GM23338 (cell line): ENCODE measurements around the gene SLC52A1. TPM values are rescaled to one million over a fixed set of nuclear protein-coding genes. Genes with fewer than 3 reads are reported as not detected.

Experiments
- ATAC-seq: fragments of 200-7000 bp; cut with Tn5 transposase; 3 replicates; pipeline ENCODE4 v1.9.1; 2020
- DNase-seq: peaks from one replicate; pipeline ENCODE4 v3.0.0-alpha.2; 2015; ENCODE audit warnings: low spot score
- H2AFZ ChIP-seq: fragments of 200-600 bp; sonication (generic); 2 replicates; pipeline ENCODE4 v1.8.0; 2016; ENCODE audit warnings: antibody characterized with exemption, mild to moderate bottlenecking, moderate library complexity
- H3F3A ChIP-seq: fragments of 200-600 bp; sonication (generic); replicated peaks from 2 replicates; pipeline ENCODE4 v1.8.0; 2017; ENCODE audit warnings: antibody characterized with exemption, mixed run types, low read depth
- H3K27ac ChIP-seq: fragments of 200-600 bp; sonication (generic); 2 replicates; pipeline ENCODE4 v1.6.1; 2016; ENCODE audit warnings: low read depth
- H3K27me3 ChIP-seq: fragments of 200-600 bp; sonication (generic); 2 replicates; pipeline ENCODE4 v1.8.0; 2016; ENCODE audit warnings: mild to moderate bottlenecking, mixed run types, moderate library complexity; ENCODE audit not compliant: insufficient read depth
- H3K36me3 ChIP-seq: fragments of 200-600 bp; sonication (generic); 2 replicates; pipeline ENCODE4 v1.8.0; 2016; ENCODE audit warnings: mild to moderate bottlenecking; ENCODE audit not compliant: insufficient read depth
- H3K4me1 ChIP-seq: fragments of 200-600 bp; sonication (generic); 2 replicates; pipeline ENCODE4 v1.8.0; 2016; ENCODE audit warnings: mild to moderate bottlenecking, moderate library complexity; ENCODE audit not compliant: insufficient read depth
- H3K4me2 ChIP-seq: fragments of 200-600 bp; sonication (generic); 2 replicates; pipeline ENCODE4 v1.7.1; 2017; ENCODE audit warnings: mixed run types
- H3K4me3 ChIP-seq: fragments of 200-600 bp; sonication (generic); 2 replicates; pipeline ENCODE4 v1.6.1; 2016; ENCODE audit warnings: mixed run types
- H3K79me2 ChIP-seq: fragments of 200-600 bp; sonication (generic); replicated peaks from 2 replicates; pipeline ENCODE4 v1.8.0; 2017; ENCODE audit warnings: mild to moderate bottlenecking; ENCODE audit not compliant: insufficient read depth
- H3K9me2 ChIP-seq: fragments of 200-600 bp; sonication (generic); 2 replicates; pipeline ENCODE4 v1.8.0; 2017; ENCODE audit not compliant: insufficient read depth
- H4K20me1 ChIP-seq: fragments of 200-600 bp; sonication (generic); replicated peaks from 2 replicates; pipeline ENCODE4 v1.8.0; 2017; ENCODE audit warnings: mild to moderate bottlenecking; ENCODE audit not compliant: insufficient read depth
- H3K27ac Mint-ChIP-seq: 2 replicates; pipeline ENCODE4 v1.8.0; 2020; ENCODE audit warnings: inconsistent platforms, mild to moderate bottlenecking, moderate library complexity, mixed read lengths
- H3K27me3 Mint-ChIP-seq: 3 replicates; pipeline ENCODE4 v1.8.0; 2022; ENCODE audit warnings: low read depth, mild to moderate bottlenecking, moderate library complexity, mixed read lengths, inconsistent platforms; ENCODE audit not compliant: insufficient read depth, poor library complexity
- H3K36me3 Mint-ChIP-seq: 3 replicates; pipeline ENCODE4 v1.8.0; 2021; ENCODE audit warnings: low read depth, mild to moderate bottlenecking, inconsistent platforms, moderate library complexity, mixed read lengths
- H3K4me1 Mint-ChIP-seq: 3 replicates; pipeline ENCODE4 v1.8.0; 2020; ENCODE audit warnings: mild to moderate bottlenecking, inconsistent platforms, mixed read lengths
- H3K4me3 Mint-ChIP-seq: 3 replicates; pipeline ENCODE4 v1.8.0; 2021; ENCODE audit warnings: moderate library complexity, mild to moderate bottlenecking, inconsistent platforms, mixed read lengths
- H3K9me3 Mint-ChIP-seq: 3 replicates; pipeline ENCODE4 v1.8.0; 2020; ENCODE audit warnings: moderate library complexity, mild to moderate bottlenecking, inconsistent platforms, mixed read lengths
- CREB1 ChIP-seq: fragments of 250-450 bp; sonication (Bioruptor Pico); IDR thresholded peaks from 2 replicates; pipeline ENCODE4 v1.5.0; 2020; ENCODE audit warnings: low read depth, mild to moderate bottlenecking, moderate library complexity
- CTCF ChIP-seq, 2 experiments: fragments of 200-600 bp in 1 of 2; sonication (generic) in 1 of 2; conservative IDR thresholded peaks; 2 replicates each; pipeline versions ENCODE4 v1.5.1 to v1.6.1; 2016 to 2017; ENCODE audit warnings: antibody characterized with exemption in 2 of 2, low read depth in 2 of 2, mild to moderate bottlenecking in 2 of 2, moderate library complexity in 1 of 2
- ETS1 ChIP-seq: IDR thresholded peaks from 2 replicates; pipeline ENCODE4 v1.6.1; 2016; ENCODE audit warnings: antibody characterized with exemption
- EZH2 ChIP-seq: fragments of 200-600 bp; sonication (generic); IDR thresholded peaks from one replicate; pipeline ENCODE4 v1.8.0; 2017; ENCODE audit warnings: antibody characterized with exemption, mild to moderate bottlenecking, low read depth; ENCODE audit not compliant: unreplicated experiment
- EZH2phosphoT487 ChIP-seq: fragments of 200-600 bp; sonication (generic); IDR thresholded peaks from one replicate; pipeline ENCODE4 v1.8.1; 2018; ENCODE audit warnings: antibody characterized with exemption; ENCODE audit not compliant: unreplicated experiment
- JUNB ChIP-seq: IDR thresholded peaks from one replicate; pipeline ENCODE4 v1.6.1; 2016; ENCODE audit warnings: antibody characterized with exemption; ENCODE audit not compliant: unreplicated experiment
- NANOG ChIP-seq: IDR thresholded peaks from 2 replicates; pipeline ENCODE4 v1.6.1; 2016; ENCODE audit warnings: antibody characterized with exemption, borderline replicate concordance
- POLR2AphosphoS5 ChIP-seq: IDR thresholded peaks from 2 replicates; pipeline ENCODE4 v1.6.1; 2016; ENCODE audit warnings: antibody characterized with exemption, low read depth
- REST ChIP-seq: IDR thresholded peaks from one replicate; pipeline ENCODE4 v1.6.1; 2018; ENCODE audit warnings: antibody characterized with exemption; ENCODE audit not compliant: unreplicated experiment
- STAT1 ChIP-seq: IDR thresholded peaks from one replicate; pipeline ENCODE4 v1.6.1; 2016; ENCODE audit warnings: antibody characterized with exemption; ENCODE audit not compliant: unreplicated experiment
- ZNF114 ChIP-seq: fragments of 250-450 bp; sonication (Bioruptor Pico); IDR thresholded peaks from 2 replicates; pipeline ENCODE4 v1.5.0; 2020; ENCODE audit warnings: mild to moderate bottlenecking, moderate library complexity
- ZNF331 ChIP-seq: fragments of 250-450 bp; sonication (Bioruptor Pico); IDR thresholded peaks from 2 replicates; pipeline ENCODE4 v1.5.0; 2020; ENCODE audit warnings: low read depth, mild to moderate bottlenecking, moderate library complexity
- ZNF462 ChIP-seq: fragments of 250-450 bp; sonication (Bioruptor Pico); IDR thresholded peaks from 2 replicates; pipeline ENCODE4 v1.5.0; 2020; ENCODE audit warnings: mild to moderate bottlenecking, moderate library complexity
- polyA plus RNA-seq: library from polyadenylated mRNA; unstranded; fragments of >200 nt; fragmentation: Nextera tagmentation; extraction: Ambion mirVana; gene quantifications from 2 replicates; pipeline ENCODE4 v1.2.1, GENCODE V29; 2016
- total RNA-seq: library from RNA; depleted of rRNA; stranded (reverse); fragments of >200 nt; shearing (Covaris generic); gene quantifications from 2 replicates; pipeline ENCODE4 v1.2.3, GENCODE V29; 2014

SLC52A1 gene
- total and polyA plus RNA-seq, 2 experiments from 2014 or later, result 0.21 to 0.63 TPM

- TF ChIP-seq EZH2 (no peak), NANOG (no peak)
Measured at GRCh38 chr17:5047446-5047845, 12.2 kb upstream of the SLC52A1 start (continued).

GRCh38 chr17:5045496-5045895, 10.3 kb upstream of the SLC52A1 start:
- no peaks in the 10 kb centered on the region for H3K36me3 ChIP-seq
- no peak for ATAC-seq
- no peaks in the 10 kb centered on the region for H3K4me1 Mint-ChIP-seq

More at GRCh38 chr17:5045496-5045895, 10.3 kb upstream of the SLC52A1 start:
- no peaks in the 10 kb centered on the region for H3K79me2 ChIP-seq
- DNase-seq, result no peak
- Mint-ChIP-seq H3K27ac (no peak overlapping the region), H3K36me3 (no peaks in the 10 kb centered on the region), H3K27me3 (peaks cover 9% of the 10 kb centered on the region), H3K4me3 (no peak overlapping the region), H3K9me3 (no peaks in the 10 kb centered on the region; the same call in 1 of the 3 replicates)
- no peak overlapping the region for H3K4me2 ChIP-seq
- no peaks in the 10 kb centered on the region for H4K20me1 ChIP-seq
- no peak overlapping the region for H2AFZ ChIP-seq
- no peaks in the 10 kb centered on the region for H3K27me3 ChIP-seq
- no peak overlapping the region for H3K4me3 ChIP-seq
- no peaks in the 10 kb centered on the region for H3F3A ChIP-seq
- H3K4me1 ChIP-seq, result no peaks in the 10 kb centered on the region
- no peaks in the 10 kb centered on the region for H3K9me2 ChIP-seq
- TF ChIP-seq NANOG (no peak), EZH2 (no peak), ZNF462 (no peak), CREB1 (CRISPR knock-in tag) (no peak), STAT1 (no peak), ETS1 (no peak), EZH2phosphoT487 (no peak), POLR2AphosphoS5 (no peak), REST (no peak), JUNB (no peak), ZNF114 (no peak), CTCF (conservative IDR thresholded peaks at IDR 0.05; ENCODE audit: low read depth in 2 of 2) (no peak), ZNF331 (CRISPR knock-in tag) (no peak)
- no peak overlapping the region for H3K27ac ChIP-seq
